Gastrocnemius medialis (tissue), 4 donors: ENCODE results near the gene DEPP1. TPM values are rescaled to one million over a fixed set of nuclear protein-coding genes. Genes with fewer than 3 reads are reported as not detected.

Experiments used
- ATAC-seq, 2 donors: fragments of 150-250 bp; one replicate each; pipeline ENCODE4 v1.9.1; 2016
- DNase-seq, 2 donors: peaks; one replicate each; pipeline ENCODE4 v3.0.0-alpha.2; 2019
- H3K27ac ChIP-seq, 4 donors: fragments of 200-600 bp; sonication (generic); 1 replicate in 1 of 4; 2 replicates in 3 of 4; pipeline ENCODE4 v1.5.1; 2016 to 2018; ENCODE audit warnings: mild to moderate bottlenecking in 2 of 4, moderate library complexity in 1 of 4
- H3K27me3 ChIP-seq, 3 donors: fragments of 200-600 bp; sonication (generic) in 2 of 3; 1 replicate in 1 of 3; 2 replicates in 2 of 3; pipeline versions ENCODE4 v1.5.1 to v1.6.0; 2016 to 2019; ENCODE audit warnings: mild to moderate bottlenecking in 1 of 3, moderate library complexity in 1 of 3
- H3K36me3 ChIP-seq, 2 donors: fragments of 200-600 bp; sonication (generic) in 1 of 2; one replicate each; pipeline ENCODE4 v1.5.1; 2017 to 2018
- H3K4me1 ChIP-seq, 2 donors: fragments of 200-600 bp; sonication (generic) in 1 of 2; one replicate each; pipeline ENCODE4 v1.5.1; 2016 to 2017; ENCODE audit warnings: mild to moderate bottlenecking in 2 of 2
- H3K4me3 ChIP-seq, 4 donors: fragments of 200-600 bp; sonication (generic) in 3 of 4; 1 replicate in 1 of 4; 2 replicates in 3 of 4; pipeline ENCODE4 v1.5.1; 2016 to 2019; ENCODE audit warnings: mild to moderate bottlenecking in 2 of 4
- H3K9me3 ChIP-seq, 3 donors: fragments of 200-600 bp; sonication (generic) in 2 of 3; 1 replicate in 1 of 3; 2 replicates in 2 of 3; pipeline ENCODE4 v1.5.1; 2016 to 2019
- CTCF ChIP-seq, 5 experiments: fragments of 450-650 bp in 3 of 5; fragments of 200-600 bp in 2 of 5; sonication (generic) in 2 of 5; IDR thresholded peaks in 4 of 5; conservative IDR thresholded peaks in 1 of 5; 1 replicate in 4 of 5; 2 replicates in 1 of 5; pipeline ENCODE4 v1.5.1; 2016 to 2019; ENCODE audit warnings: antibody characterized with exemption in 5 of 5, mild to moderate bottlenecking in 3 of 5, moderate library complexity in 3 of 5
- POLR2A ChIP-seq, 2 donors: fragments of 450-650 bp; IDR thresholded peaks; one replicate each; pipeline ENCODE4 v1.6.1; 2017; ENCODE audit warnings: antibody characterized with exemption in 2 of 2, mild to moderate bottlenecking in 2 of 2, moderate library complexity in 2 of 2
- in situ Hi-C, 4 donors: fragments of 200-750 bp; cut with MboI; loops; one replicate each; pipeline versions ENCODE4 v1.15.0 to v1.8.0; 2017; ENCODE audit warnings: low sequenced_read_pairs in 4 of 4
- intact Hi-C: fragments of 100-400 bp; cut with DNase I; formaldehyde crosslinking; loops from one replicate; pipeline ENCODE4 v1.15.1; 2023; ENCODE audit warnings: low total_unique reads
- total RNA-seq, 4 donors: library from RNA; depleted of rRNA; stranded (reverse); fragments of >200 nt; gene quantifications; one replicate each; pipeline versions ENCODE4 v1.1.0 to v1.2.3, GENCODE V29; 2016

DEPP1 gene
- total RNA-seq, 4 donors from 2014 or later: 83.4 to 331 (median 120) TPM

GRCh38 chr10:44974082-44974627 is 4.5 kb downstream of the DEPP1 start:
- no peaks in the 10 kb centered on the region for H3K9me3 ChIP-seq
- peaks cover 0 to 14% of the 10 kb centered on the region in 2 donors for H3K36me3 ChIP-seq
- in situ Hi-C loops (loop anchor here in 1 of 4 donors (5.0 kb wide), 1 partner anchor 42 kb away; no protein-coding TSS in a partner anchor), intact Hi-C loops (loop anchor here (10.0 kb wide), 1 partner anchor 99 kb away; no protein-coding TSS in a partner anchor)
- H3K27me3 ChIP-seq: no peaks in the 10 kb centered on the region
- TF ChIP-seq CTCF (IDR thresholded peaks at IDR 0.05 in 4 of 5, conservative IDR thresholded peaks at IDR 0.05 in 1 of 5): no peak
- TF ChIP-seq POLR2A (IDR thresholded peaks at IDR 0.05): no peak
- H3K4me1 ChIP-seq: peaks cover 50 to 54% of the 10 kb centered on the region in 2 donors
- no peak for ATAC-seq
- no peak for DNase-seq
- peak overlapping the region; percentile 84 to 94 (median 90) for H3K27ac ChIP-seq
- peak overlapping the region; percentile 26 to 81 (median 66) for H3K4me3 ChIP-seq

GRCh38 chr10:44973323-44974081 is 5.1 kb downstream of the DEPP1 start:
- no peak for TF ChIP-seq CTCF (IDR thresholded peaks at IDR 0.05 in 4 of 5, conservative IDR thresholded peaks at IDR 0.05 in 1 of 5)
- no peak for TF ChIP-seq POLR2A (IDR thresholded peaks at IDR 0.05)
- intact Hi-C loops: loop anchor here (10.0 kb wide), 1 partner anchor 99 kb away; no protein-coding TSS in a partner anchor
- H3K36me3 ChIP-seq: peaks cover 0 to 14% of the 10 kb centered on the region in 2 donors

GRCh38 chr10:44972874-44973306 is 5.7 kb downstream of the DEPP1 start:
- intact Hi-C loops (loop anchor here (10.0 kb wide), 1 partner anchor 98 kb away; no protein-coding TSS in a partner anchor), in situ Hi-C loops (loop anchor here in 1 of 4 donors (5.0 kb wide), 1 partner anchor 41 kb away; no protein-coding TSS in a partner anchor)
- Histone ChIP-seq H3K4me1 (peaks cover 57 to 62% of the 10 kb centered on the region in 2 donors), H3K27ac (peak overlapping the region in 2 of 4 donors; percentile 89 to 91), H3K27me3 (no peaks in the 10 kb centered on the region), H3K4me3 (no peak overlapping the region), H3K9me3 (no peaks in the 10 kb centered on the region), H3K36me3 (peaks cover 0 to 12% of the 10 kb centered on the region in 2 donors)
- ATAC-seq: no peak
- no peak for TF ChIP-seq CTCF (IDR thresholded peaks at IDR 0.05 in 4 of 5, conservative IDR thresholded peaks at IDR 0.05 in 1 of 5)
- no peak for TF ChIP-seq POLR2A (IDR thresholded peaks at IDR 0.05)
- no peak for DNase-seq

More at GRCh38 chr10:44973323-44974081, 5.1 kb downstream of the DEPP1 start:
- Histone ChIP-seq H3K4me1 (peaks cover 53 to 56% of the 10 kb centered on the region in 2 donors), H3K4me3 (no peak overlapping the region), H3K27me3 (no peaks in the 10 kb centered on the region), H3K27ac (peak overlapping the region; percentile 84 to 94 (median 90)), H3K9me3 (no peaks in the 10 kb centered on the region)
- in situ Hi-C loops: loop anchor here in 1 of 4 donors (5.0 kb wide), 1 partner anchor 41 kb away; no protein-coding TSS in a partner anchor
- DNase-seq (peak in 1 of 2 donors; percentile 12), ATAC-seq (no peak)

GRCh38 chr10:44971935-44972757 is 6.5 kb downstream of the DEPP1 start:
- no peak for TF ChIP-seq CTCF (IDR thresholded peaks at IDR 0.05 in 4 of 5, conservative IDR thresholded peaks at IDR 0.05 in 1 of 5)
- no peak for TF ChIP-seq POLR2A (IDR thresholded peaks at IDR 0.05)
- H3K4me1 ChIP-seq: peaks cover 57 to 62% of the 10 kb centered on the region in 2 donors
- no peak overlapping the region for H3K4me3 ChIP-seq
- in situ Hi-C loops (loop anchor here in 1 of 4 donors (5.0 kb wide), 1 partner anchor 40 kb away; no protein-coding TSS in a partner anchor), intact Hi-C loops (loop anchor here (10.0 kb wide), 1 partner anchor 97 kb away; no protein-coding TSS in a partner anchor)
- ATAC-seq (no peak), DNase-seq (no peak)
- H3K27me3 ChIP-seq: no peaks in the 10 kb centered on the region
- peaks cover 0 to 5% of the 10 kb centered on the region in 2 donors for H3K36me3 ChIP-seq
- H3K27ac ChIP-seq: peak overlapping the region in 2 of 4 donors; percentile 1 to 91
- H3K9me3 ChIP-seq: no peaks in the 10 kb centered on the region
